GM12892 (cell line): ENCODE results near the gene POU6F2.

Experiments used
- POLR2AphosphoS5 ChIP-seq: IDR thresholded peaks from 2 replicates; pipeline ENCODE4 v1.6.1; 2011; ENCODE audit warnings: low read depth, low read length, control low read depth
- TAF1 ChIP-seq: IDR thresholded peaks from 2 replicates; pipeline ENCODE4 v1.6.1; 2011; ENCODE audit warnings: low read depth, mild to moderate bottlenecking, control low read depth, low read length, borderline replicate concordance

DNA sequence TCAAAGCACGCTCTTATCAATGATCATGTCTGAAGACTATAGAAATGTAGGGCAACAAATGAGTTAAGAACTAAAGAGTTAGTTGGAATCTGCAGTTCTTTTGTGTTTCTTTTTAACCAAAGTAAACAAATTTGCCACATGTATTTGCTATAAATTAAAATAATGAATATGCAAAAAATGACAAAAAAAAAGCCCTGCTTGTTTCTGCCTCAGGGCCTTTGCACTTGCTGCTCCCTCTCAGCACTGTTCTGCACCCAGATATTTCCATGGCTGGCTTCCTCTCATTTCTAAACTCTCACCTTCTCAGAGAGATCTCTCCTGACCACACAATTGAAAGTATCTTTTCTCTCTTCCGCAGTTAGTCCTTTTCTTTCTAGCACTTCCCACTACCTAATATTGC lies 406.7 kb downstream of the POU6F2 start:
- TF ChIP-seq POLR2AphosphoS5 (no peak), TAF1 (no peak)
